ENCODE results near the gene S100A7A.

DNA sequence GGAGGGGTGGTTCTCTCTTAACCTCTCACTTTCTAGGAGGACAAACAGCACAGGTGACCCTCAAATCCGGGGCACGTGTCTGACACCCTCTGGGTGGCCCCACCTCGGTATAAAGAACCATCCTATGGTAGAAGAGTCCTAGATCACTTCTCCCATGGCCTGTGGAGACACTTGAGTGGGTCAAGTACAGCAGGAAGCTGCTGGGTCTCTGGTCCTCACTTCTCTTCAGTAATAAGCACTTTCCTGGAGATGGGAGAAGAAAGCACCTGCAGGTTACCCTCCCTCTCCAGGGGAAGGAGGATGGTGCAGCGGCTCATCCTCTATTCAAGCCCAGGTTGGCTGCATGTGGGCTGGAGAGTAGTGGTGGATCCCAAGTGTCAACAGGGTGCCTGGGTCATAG lies 27.2 kb downstream of the S100A7A start:
- TF ChIP-seq POLR2A (IDR thresholded peaks at IDR 0.05), result no peak
- TF ChIP-seq, protein P1, sequence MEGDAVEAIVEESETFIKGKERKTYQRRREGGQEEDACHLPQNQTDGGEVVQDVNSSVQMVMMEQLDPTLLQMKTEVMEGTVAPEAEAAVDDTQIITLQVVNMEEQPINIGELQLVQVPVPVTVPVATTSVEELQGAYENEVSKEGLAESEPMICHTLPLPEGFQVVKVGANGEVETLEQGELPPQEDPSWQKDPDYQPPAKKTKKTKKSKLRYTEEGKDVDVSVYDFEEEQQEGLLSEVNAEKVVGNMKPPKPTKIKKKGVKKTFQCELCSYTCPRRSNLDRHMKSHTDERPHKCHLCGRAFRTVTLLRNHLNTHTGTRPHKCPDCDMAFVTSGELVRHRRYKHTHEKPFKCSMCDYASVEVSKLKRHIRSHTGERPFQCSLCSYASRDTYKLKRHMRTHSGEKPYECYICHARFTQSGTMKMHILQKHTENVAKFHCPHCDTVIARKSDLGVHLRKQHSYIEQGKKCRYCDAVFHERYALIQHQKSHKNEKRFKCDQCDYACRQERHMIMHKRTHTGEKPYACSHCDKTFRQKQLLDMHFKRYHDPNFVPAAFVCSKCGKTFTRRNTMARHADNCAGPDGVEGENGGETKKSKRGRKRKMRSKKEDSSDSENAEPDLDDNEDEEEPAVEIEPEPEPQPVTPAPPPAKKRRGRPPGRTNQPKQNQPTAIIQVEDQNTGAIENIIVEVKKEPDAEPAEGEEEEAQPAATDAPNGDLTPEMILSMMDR (IDR thresholded peaks at IDR 0.05), result no peak
